GM12878 (cell line): Measurements from ENCODE around the gene PPFIA4. TPM values are rescaled to one million over a fixed set of nuclear protein-coding genes. Genes with fewer than 3 reads are reported as not detected.

ENCODE experiments used
- ATAC-seq: fragments of 200-7000 bp; cut with Tn5 transposase; 3 replicates; pipeline ENCODE4 v1.9.1; 2020; ENCODE audit warnings: mild to moderate bottlenecking, moderate library complexity
- BruUV-seq: library from RNA; stranded (reverse); fragments of 400-500 nt; replicated peaks from 2 replicates; lab custom pipeline; 2021; lab: Mats Ljungman, UMichigan
- CTCF ChIA-PET: fragments of 300-600 bp; sonication (Branson Sonifier 250); formaldehyde crosslinking; extraction: SDS; loops from one replicate; lab custom pipeline; 2021; ENCODE audit warnings: inconsistent platforms; lab: Yijun Ruan, JAX
- POLR2A ChIA-PET: fragments of 350-600 bp; formaldehyde crosslinking; extraction: SDS; loops from one replicate; lab custom pipeline; 2021; ENCODE audit warnings: inconsistent platforms; lab: Charles Lee
- RAD21 ChIA-PET: fragments of 300-600 bp; sonication (Branson Sonifier 250); formaldehyde crosslinking; loops from one replicate; lab custom pipeline; 2023; ENCODE audit warnings: antibody characterized with exemption; ENCODE audit not compliant: unreplicated experiment; lab: Charles Lee
- SMC1A ChIA-PET: fragments of 300-600 bp; sonication (Branson Sonifier 250); formaldehyde crosslinking; loops from one replicate; lab custom pipeline; 2023; ENCODE audit not compliant: unreplicated experiment, uncharacterized antibody; lab: Charles Lee
- DNase-seq: peaks from one replicate; pipeline ENCODE4 v3.0.0-alpha.2; 2011; ENCODE audit warnings: low read depth, low spot score
- FAIRE-seq: peaks from 3 replicates; lab custom pipeline; 2011; peaks lifted over from hg19 to GRCh38; lab: Jason Lieb, UNC
- H2AFZ ChIP-seq: 2 replicates; pipeline ENCODE4 v1.6.0; 2011; ENCODE audit warnings: low read depth, low read length, control low read depth; ENCODE audit not compliant: control insufficient read depth
- H3K27ac ChIP-seq: 2 replicates; pipeline ENCODE4 v1.5.1; 2011; ENCODE audit warnings: control low read depth; ENCODE audit not compliant: control insufficient read depth, insufficient read depth
- H3K27me3 ChIP-seq, 2 experiments: replicated peaks in 1 of 2; 2 replicates each; pipeline versions ENCODE4 v1.6.0 to v1.6.1; 2011; ENCODE audit warnings: low read length in 1 of 2; ENCODE audit not compliant: control insufficient read depth in 2 of 2, insufficient read depth in 2 of 2
- H3K36me3 ChIP-seq, 2 experiments: 2 replicates each; pipeline ENCODE4 v1.5.1; 2011; ENCODE audit warnings: low read length in 1 of 2; ENCODE audit not compliant: control insufficient read depth in 2 of 2, insufficient read depth in 2 of 2
- H3K4me1 ChIP-seq: 2 replicates; pipeline ENCODE4 v1.6.1; 2011; ENCODE audit warnings: mild to moderate bottlenecking, low read length, moderate library complexity, mixed read lengths; ENCODE audit not compliant: control insufficient read depth, insufficient read depth
- H3K4me2 ChIP-seq: 2 replicates; pipeline ENCODE4 v1.6.0; 2011; ENCODE audit warnings: control low read depth; ENCODE audit not compliant: control insufficient read depth, insufficient read depth
- H3K4me3 ChIP-seq: fragments of 200-600 bp; sonication (generic); 2 replicates; pipeline ENCODE4 v1.5.1; 2016
- H3K79me2 ChIP-seq: 2 replicates; pipeline ENCODE4 v1.6.0; 2011; ENCODE audit warnings: low read length; ENCODE audit not compliant: control insufficient read depth, insufficient read depth
- H3K9ac ChIP-seq: 2 replicates; pipeline ENCODE4 v1.8.0; 2011; ENCODE audit warnings: low read length, control low read depth, mixed read lengths; ENCODE audit not compliant: control insufficient read depth, insufficient read depth
- H3K9me3 ChIP-seq: replicated peaks from 3 replicates; pipeline ENCODE4 v1.5.1; 2011; ENCODE audit warnings: mild to moderate bottlenecking, low read length; ENCODE audit not compliant: control insufficient read depth, insufficient read depth
- H4K20me1 ChIP-seq: 2 replicates; pipeline ENCODE4 v1.6.0; 2011; ENCODE audit not compliant: control insufficient read depth, insufficient read depth
- WGBS: methylation state at CpG from one replicate; pipeline ENCODE4 v1.1.6; 2016; ENCODE audit warnings: low lambda C conversion rate; ENCODE audit not compliant: insufficient replicate concordance, insufficient coverage; ENCODE audit errors: missing lambda C conversion rate; 5-methylcytosine and 5-hydroxymethylcytosine counted together
- in situ Hi-C: fragments of 300-500 bp; cut with MboI; formaldehyde crosslinking; loops from 9 replicates; pipeline ENCODE4 v1.14.3; 2018; ENCODE audit warnings: mixed read lengths
- intact Hi-C: fragments of 100-400 bp; cut with micrococcal nuclease; formaldehyde crosslinking; loops from one replicate; pipeline ENCODE4 v1.14.2; 2022; ENCODE audit not compliant: unreplicated experiment
- polyA plus RNA-seq, 11 experiments: library from polyadenylated mRNA; depleted of rRNA in 4 of 11; unstranded in 6 of 11; stranded (reverse) in 5 of 11; fragments of >200 nt; fragmentation: Nextera tagmentation in 4 of 11; fragmentation: Illumina TruSeq in 1 of 11; extraction: Ambion mirVana in 4 of 11; extraction: Trizol in 1 of 11; gene quantifications; 1 replicate in 1 of 11; 2 replicates in 10 of 11; pipeline versions ENCODE4 v1.2.1 to v1.2.3, GENCODE V29; 2011 to 2016; ENCODE audit warnings: inconsistent platforms in 2 of 11, missing spikeins in 2 of 11, low read depth in 1 of 11
- total RNA-seq, 4 experiments: library from RNA; depleted of rRNA in 3 of 4; stranded (reverse); fragments of >200 nt in 3 of 4; fragmentation: Illumina TruSeq in 1 of 4; extraction: Trizol in 1 of 4; gene quantifications; 2 replicates each; pipeline versions ENCODE4 v1.2.1 to v1.2.3, GENCODE V29; 2013 to 2021
- TF ChIP-seq, protein P1 (sequence below): fragments of 450-650 bp; IDR thresholded peaks from 2 replicates; pipeline ENCODE4 v1.6.1; 2017; ENCODE audit warnings: mild to moderate bottlenecking, low read depth, inconsistent platforms; ENCODE audit not compliant: poor library complexity, severe bottlenecking

The PPFIA4 gene
- total and polyA plus RNA-seq, 10 of the 15 experiments (the other 5 are each of a cell fraction or from before 2014, with no cell fraction given) = 0.02 to 19.7 (median 0.34) TPM; not detected in 1

DNA sequence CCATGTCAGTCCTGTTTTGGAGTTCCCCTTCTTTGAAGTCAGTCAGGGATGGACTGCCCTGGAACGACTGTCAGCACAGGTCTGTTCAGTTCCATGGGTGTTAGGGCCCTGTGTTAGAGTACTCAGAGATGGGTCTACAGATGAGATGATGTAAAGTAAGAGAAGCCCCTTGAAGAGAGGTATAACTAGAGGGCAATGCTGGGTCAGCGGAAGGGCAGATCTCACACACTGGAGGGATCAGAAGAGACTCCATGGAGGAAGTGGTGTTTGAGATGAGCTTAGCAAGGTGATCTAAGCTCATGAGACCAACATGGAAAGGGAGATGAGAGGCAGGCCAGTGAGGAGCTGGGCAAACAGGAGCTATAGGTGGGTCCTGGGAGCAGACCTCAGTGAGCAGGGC is 7.6 kb downstream of the PPFIA4 start:
- FAIRE-seq = no peak
- no peak for ATAC-seq
- RAD21 ChIA-PET = interaction anchor here (0.8 to 1.6 kb wide), 4 partner anchors 84 to 235 kb away, joined by 3 to 4 read pairs (median 3); no protein-coding TSS in a partner anchor
- Histone ChIP-seq H3K4me1 (peaks cover 11% of the 10 kb centered on the region), H3K9ac (no peak overlapping the region), H2AFZ (no peak overlapping the region), H3K27ac (no peak overlapping the region), H4K20me1 (peaks cover 3% of the 10 kb centered on the region), H3K79me2 (no peaks in the 10 kb centered on the region), H3K4me3 (no peak overlapping the region), H3K4me2 (no peak overlapping the region), H3K9me3 (no peaks in the 10 kb centered on the region), H3K27me3 (no peaks in the 10 kb centered on the region), H3K36me3 (no peaks in the 10 kb centered on the region)
- TF ChIP-seq, protein P1, sequence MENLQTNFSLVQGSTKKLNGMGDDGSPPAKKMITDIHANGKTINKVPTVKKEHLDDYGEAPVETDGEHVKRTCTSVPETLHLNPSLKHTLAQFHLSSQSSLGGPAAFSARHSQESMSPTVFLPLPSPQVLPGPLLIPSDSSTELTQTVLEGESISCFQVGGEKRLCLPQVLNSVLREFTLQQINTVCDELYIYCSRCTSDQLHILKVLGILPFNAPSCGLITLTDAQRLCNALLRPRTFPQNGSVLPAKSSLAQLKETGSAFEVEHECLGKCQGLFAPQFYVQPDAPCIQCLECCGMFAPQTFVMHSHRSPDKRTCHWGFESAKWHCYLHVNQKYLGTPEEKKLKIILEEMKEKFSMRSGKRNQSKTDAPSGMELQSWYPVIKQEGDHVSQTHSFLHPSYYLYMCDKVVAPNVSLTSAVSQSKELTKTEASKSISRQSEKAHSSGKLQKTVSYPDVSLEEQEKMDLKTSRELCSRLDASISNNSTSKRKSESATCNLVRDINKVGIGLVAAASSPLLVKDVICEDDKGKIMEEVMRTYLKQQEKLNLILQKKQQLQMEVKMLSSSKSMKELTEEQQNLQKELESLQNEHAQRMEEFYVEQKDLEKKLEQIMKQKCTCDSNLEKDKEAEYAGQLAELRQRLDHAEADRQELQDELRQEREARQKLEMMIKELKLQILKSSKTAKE = no peak
- no TSS peak for BruUV-seq
- no peak for DNase-seq
- CTCF ChIA-PET = interaction anchor here (0.5 to 9.7 kb wide), 8 partner anchors 9 to 1478 kb away, joined by 3 to 127 read pairs (median 6); no protein-coding TSS in a partner anchor
- intact Hi-C loops = loop anchor here (10.0 kb wide), 1 partner anchor 301 kb away; no protein-coding TSS in a partner anchor
- in situ Hi-C loops = no loop called here
- WGBS = 50% methylated on average over 2 of the region's 2 CpGs
- SMC1A ChIA-PET = interaction anchor here (0.5 to 0.7 kb wide), 4 partner anchors 20 to 592 kb away, joined by 3 read pairs; partner anchors contain the start of gene ATP2B4
- POLR2A ChIA-PET = interaction anchor here (0.8 to 1.4 kb wide), 4 partner anchors 12 to 69 kb away, joined by 3 read pairs; partner anchors contain the start of gene TMEM183A
